ENCODE measurements around the gene ZNF511. TPM values are rescaled to one million over a fixed set of nuclear protein-coding genes. Genes with fewer than 3 reads are reported as not detected.

Gene ZNF511
- total RNA-seq, 1 experiment from 2014 or later = 49.0 TPM

DNA sequence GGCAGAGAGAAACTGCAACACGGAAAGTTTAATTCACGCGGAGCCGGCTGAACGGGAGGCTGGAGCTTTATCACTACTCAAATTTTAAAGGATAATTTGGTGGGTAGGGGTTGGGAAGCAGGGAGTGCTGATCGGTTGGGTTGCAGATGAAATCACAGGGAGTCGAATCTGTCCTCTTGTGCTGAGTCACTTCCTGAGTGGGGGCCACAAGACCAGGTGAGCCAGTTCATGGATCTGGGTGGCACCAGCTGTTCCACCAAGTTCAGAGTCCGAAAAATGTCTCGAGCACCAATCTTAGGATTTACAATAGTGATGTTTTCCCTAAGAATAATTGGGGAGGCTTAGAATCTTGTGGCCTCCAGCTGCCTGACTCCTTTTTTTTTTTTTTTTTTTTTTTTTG lies 34.8 kb downstream of the ZNF511 start:
- CTCF ChIA-PET = no interaction called here

DNA sequence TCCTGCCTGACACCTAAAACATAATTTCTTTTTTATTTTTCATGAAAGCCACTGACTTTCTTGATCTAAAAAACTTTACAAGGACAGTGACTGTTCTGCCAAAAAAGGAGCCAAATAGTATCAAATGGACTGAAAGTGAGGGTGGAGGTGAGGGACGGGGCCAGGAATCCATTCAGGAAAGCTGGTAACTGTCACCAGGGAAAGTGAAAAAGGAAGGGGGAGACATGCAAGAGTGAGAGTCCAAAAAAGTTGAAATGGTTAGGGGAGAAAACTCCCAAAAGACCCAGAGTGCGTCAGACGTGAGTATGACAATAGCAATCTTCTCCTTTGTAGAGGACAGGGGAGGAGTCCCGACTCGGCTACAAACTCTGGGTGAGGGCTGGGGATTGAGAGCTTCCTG lies 35.5 kb downstream of the ZNF511 start:
- DNase-seq (ENCODE audit: low read depth, low spot score) (no peak), ATAC-seq (no peak)
- BruUV-seq (replicated peaks) = no TSS peak
- Histone ChIP-seq H3K36me3 (ENCODE audit: control insufficient read depth in 1 of 2, insufficient read depth in 2 of 2, low read length in 2 of 2) (no peaks in the 10 kb centered on the region), H3K79me2 (ENCODE audit: insufficient read depth, low read length) (no peaks in the 10 kb centered on the region), H2AFZ (ENCODE audit: low read depth, low read length, poor library complexity, severe bottlenecking) (no peak overlapping the region), H3K27me3 (ENCODE audit: insufficient read depth, low read length) (no peaks in the 10 kb centered on the region), H3K9me2 (ENCODE audit: insufficient read depth) (no peaks in the 10 kb centered on the region), H3K27ac (ENCODE audit: low read depth, low read length) (no peak overlapping the region), H3K9me3 (ENCODE audit: control insufficient read depth in 1 of 2, insufficient read depth in 1 of 2, low read depth in 1 of 2, low read length in 2 of 2) (no peaks in the 10 kb centered on the region), H3K4me1 (ENCODE audit: control insufficient read depth in 1 of 2, insufficient read depth in 2 of 2, low read length in 2 of 2) (peaks cover 0 to 8% of the 10 kb centered on the region in 2 experiments; a peak in 1 of 4 replicates), H3K4me2 (ENCODE audit: low read length) (no peak overlapping the region), H3K4me3 (replicated peaks in 1 of 2; ENCODE audit: low read depth in 1 of 2, low read length in 2 of 2) (no peak overlapping the region), H4K20me1 (ENCODE audit: insufficient read depth) (no peaks in the 10 kb centered on the region), H3K9ac (ENCODE audit: low read length) (no peak overlapping the region)
- ChIA-PET POLR2A (no interaction called here), CTCF (no interaction called here), RAD21 (ENCODE audit: low non-redundant PET in 1 of 2, low total read pairs in 2 of 2, uncharacterized antibody in 2 of 2, unreplicated experiment in 2 of 2) (no interaction called here)
- intact Hi-C loops (cut with micrococcal nuclease) = no loop called here
- no peak for TF ChIP-seq YY1 (IDR thresholded peaks at IDR 0.05; ENCODE audit: extremely low read depth, insufficient replicate concordance, low read depth, low read length)
- TF ChIP-seq, protein P1, sequence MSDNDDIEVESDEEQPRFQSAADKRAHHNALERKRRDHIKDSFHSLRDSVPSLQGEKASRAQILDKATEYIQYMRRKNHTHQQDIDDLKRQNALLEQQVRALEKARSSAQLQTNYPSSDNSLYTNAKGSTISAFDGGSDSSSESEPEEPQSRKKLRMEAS (IDR thresholded peaks at IDR 0.05) = no peak
- TF ChIP-seq POLR2A (IDR thresholded peaks at IDR 0.05; ENCODE audit: borderline replicate concordance, extremely low read depth, insufficient read depth, insufficient read length) = no peak
- no peak for TF ChIP-seq SP1 (IDR thresholded peaks at IDR 0.05; ENCODE audit: low read depth)
- TF ChIP-seq, protein P2, sequence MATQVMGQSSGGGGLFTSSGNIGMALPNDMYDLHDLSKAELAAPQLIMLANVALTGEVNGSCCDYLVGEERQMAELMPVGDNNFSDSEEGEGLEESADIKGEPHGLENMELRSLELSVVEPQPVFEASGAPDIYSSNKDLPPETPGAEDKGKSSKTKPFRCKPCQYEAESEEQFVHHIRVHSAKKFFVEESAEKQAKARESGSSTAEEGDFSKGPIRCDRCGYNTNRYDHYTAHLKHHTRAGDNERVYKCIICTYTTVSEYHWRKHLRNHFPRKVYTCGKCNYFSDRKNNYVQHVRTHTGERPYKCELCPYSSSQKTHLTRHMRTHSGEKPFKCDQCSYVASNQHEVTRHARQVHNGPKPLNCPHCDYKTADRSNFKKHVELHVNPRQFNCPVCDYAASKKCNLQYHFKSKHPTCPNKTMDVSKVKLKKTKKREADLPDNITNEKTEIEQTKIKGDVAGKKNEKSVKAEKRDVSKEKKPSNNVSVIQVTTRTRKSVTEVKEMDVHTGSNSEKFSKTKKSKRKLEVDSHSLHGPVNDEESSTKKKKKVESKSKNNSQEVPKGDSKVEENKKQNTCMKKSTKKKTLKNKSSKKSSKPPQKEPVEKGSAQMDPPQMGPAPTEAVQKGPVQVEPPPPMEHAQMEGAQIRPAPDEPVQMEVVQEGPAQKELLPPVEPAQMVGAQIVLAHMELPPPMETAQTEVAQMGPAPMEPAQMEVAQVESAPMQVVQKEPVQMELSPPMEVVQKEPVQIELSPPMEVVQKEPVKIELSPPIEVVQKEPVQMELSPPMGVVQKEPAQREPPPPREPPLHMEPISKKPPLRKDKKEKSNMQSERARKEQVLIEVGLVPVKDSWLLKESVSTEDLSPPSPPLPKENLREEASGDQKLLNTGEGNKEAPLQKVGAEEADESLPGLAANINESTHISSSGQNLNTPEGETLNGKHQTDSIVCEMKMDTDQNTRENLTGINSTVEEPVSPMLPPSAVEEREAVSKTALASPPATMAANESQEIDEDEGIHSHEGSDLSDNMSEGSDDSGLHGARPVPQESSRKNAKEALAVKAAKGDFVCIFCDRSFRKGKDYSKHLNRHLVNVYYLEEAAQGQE (IDR thresholded peaks at IDR 0.05; ENCODE audit: low read depth) = no peak
- no peak for TF ChIP-seq SIN3A (IDR thresholded peaks at IDR 0.05; ENCODE audit: low read depth)
- no peak for TF ChIP-seq SRF (IDR thresholded peaks at IDR 0.05; ENCODE audit: low read depth)
- no peak for TF ChIP-seq EZH2phosphoT487 (IDR thresholded peaks at IDR 0.05; ENCODE audit: borderline replicate concordance)
- no peak for TF ChIP-seq RAD21 (IDR thresholded peaks at IDR 0.05; ENCODE audit: low read depth)
- no peak for TF ChIP-seq CEBPB (IDR thresholded peaks at IDR 0.05; ENCODE audit: low read depth)
- TF ChIP-seq TCF7L2 (IDR thresholded peaks at IDR 0.05; ENCODE audit: borderline replicate concordance, extremely low read depth, insufficient read depth, insufficient read length) = no peak
- no peak for TF ChIP-seq ZFX (IDR thresholded peaks at IDR 0.05)
- TF ChIP-seq, protein P3, sequence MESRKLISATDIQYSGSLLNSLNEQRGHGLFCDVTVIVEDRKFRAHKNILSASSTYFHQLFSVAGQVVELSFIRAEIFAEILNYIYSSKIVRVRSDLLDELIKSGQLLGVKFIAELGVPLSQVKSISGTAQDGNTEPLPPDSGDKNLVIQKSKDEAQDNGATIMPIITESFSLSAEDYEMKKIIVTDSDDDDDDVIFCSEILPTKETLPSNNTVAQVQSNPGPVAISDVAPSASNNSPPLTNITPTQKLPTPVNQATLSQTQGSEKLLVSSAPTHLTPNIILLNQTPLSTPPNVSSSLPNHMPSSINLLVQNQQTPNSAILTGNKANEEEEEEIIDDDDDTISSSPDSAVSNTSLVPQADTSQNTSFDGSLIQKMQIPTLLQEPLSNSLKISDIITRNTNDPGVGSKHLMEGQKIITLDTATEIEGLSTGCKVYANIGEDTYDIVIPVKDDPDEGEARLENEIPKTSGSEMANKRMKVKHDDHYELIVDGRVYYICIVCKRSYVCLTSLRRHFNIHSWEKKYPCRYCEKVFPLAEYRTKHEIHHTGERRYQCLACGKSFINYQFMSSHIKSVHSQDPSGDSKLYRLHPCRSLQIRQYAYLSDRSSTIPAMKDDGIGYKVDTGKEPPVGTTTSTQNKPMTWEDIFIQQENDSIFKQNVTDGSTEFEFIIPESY (IDR thresholded peaks at IDR 0.05; ENCODE audit: extremely low read depth, insufficient replicate concordance, low read length) = no peak
- TF ChIP-seq, protein P4, sequence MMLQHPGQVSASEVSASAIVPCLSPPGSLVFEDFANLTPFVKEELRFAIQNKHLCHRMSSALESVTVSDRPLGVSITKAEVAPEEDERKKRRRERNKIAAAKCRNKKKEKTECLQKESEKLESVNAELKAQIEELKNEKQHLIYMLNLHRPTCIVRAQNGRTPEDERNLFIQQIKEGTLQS (IDR thresholded peaks at IDR 0.05) = no peak
- TF ChIP-seq EGR1 (IDR thresholded peaks at IDR 0.05; ENCODE audit: low read depth) = no peak
- no peak for TF ChIP-seq POLR2AphosphoS5 (IDR thresholded peaks at IDR 0.05; ENCODE audit: low read depth, low read length)

More for the DNA sequence above, 34.8 kb downstream of the ZNF511 start:
- Histone ChIP-seq H4K20me1 (ENCODE audit: insufficient read depth) (no peaks in the 10 kb centered on the region), H3K4me1 (ENCODE audit: control insufficient read depth in 1 of 2, insufficient read depth in 2 of 2, low read length in 2 of 2) (peaks cover 0 to 8% of the 10 kb centered on the region in 2 experiments; a peak in 1 of 4 replicates), H3K27ac (ENCODE audit: low read depth, low read length) (no peak overlapping the region), H3K9me2 (ENCODE audit: insufficient read depth) (no peaks in the 10 kb centered on the region), H3K9me3 (ENCODE audit: control insufficient read depth in 1 of 2, insufficient read depth in 1 of 2, low read depth in 1 of 2, low read length in 2 of 2) (no peaks in the 10 kb centered on the region), H3K27me3 (ENCODE audit: insufficient read depth, low read length) (no peaks in the 10 kb centered on the region), H3K9ac (ENCODE audit: low read length) (no peak overlapping the region), H3K79me2 (ENCODE audit: insufficient read depth, low read length) (no peaks in the 10 kb centered on the region), H3K4me2 (ENCODE audit: low read length) (peak overlapping the region; percentile 33), H3K4me3 (replicated peaks in 1 of 2; ENCODE audit: low read depth in 1 of 2, low read length in 2 of 2) (no peak overlapping the region), H3K36me3 (ENCODE audit: control insufficient read depth in 1 of 2, insufficient read depth in 2 of 2, low read length in 2 of 2) (no peaks in the 10 kb centered on the region), H2AFZ (ENCODE audit: low read depth, low read length, poor library complexity, severe bottlenecking) (no peak overlapping the region)
- ChIA-PET POLR2A (no interaction called here), RAD21 (ENCODE audit: low non-redundant PET in 1 of 2, low total read pairs in 2 of 2, uncharacterized antibody in 2 of 2, unreplicated experiment in 2 of 2) (no interaction called here)
- ATAC-seq = no peak
- BruUV-seq (replicated peaks) = no TSS peak
- DNase-seq (ENCODE audit: low read depth, low spot score) = no peak
- intact Hi-C loops (cut with micrococcal nuclease) = no loop called here
- TF ChIP-seq EGR1 (IDR thresholded peaks at IDR 0.05; ENCODE audit: low read depth) = no peak
- no peak for TF ChIP-seq SIN3A (IDR thresholded peaks at IDR 0.05; ENCODE audit: low read depth)

All from HCT116 (cell line).